ENCODE data around the gene AKAIN1. TPM values are rescaled to one million over a fixed set of nuclear protein-coding genes. Genes with fewer than 3 reads are reported as not detected.

AKAIN1 gene
- total and polyA plus RNA-seq, 4 donors: not detected

DNA sequence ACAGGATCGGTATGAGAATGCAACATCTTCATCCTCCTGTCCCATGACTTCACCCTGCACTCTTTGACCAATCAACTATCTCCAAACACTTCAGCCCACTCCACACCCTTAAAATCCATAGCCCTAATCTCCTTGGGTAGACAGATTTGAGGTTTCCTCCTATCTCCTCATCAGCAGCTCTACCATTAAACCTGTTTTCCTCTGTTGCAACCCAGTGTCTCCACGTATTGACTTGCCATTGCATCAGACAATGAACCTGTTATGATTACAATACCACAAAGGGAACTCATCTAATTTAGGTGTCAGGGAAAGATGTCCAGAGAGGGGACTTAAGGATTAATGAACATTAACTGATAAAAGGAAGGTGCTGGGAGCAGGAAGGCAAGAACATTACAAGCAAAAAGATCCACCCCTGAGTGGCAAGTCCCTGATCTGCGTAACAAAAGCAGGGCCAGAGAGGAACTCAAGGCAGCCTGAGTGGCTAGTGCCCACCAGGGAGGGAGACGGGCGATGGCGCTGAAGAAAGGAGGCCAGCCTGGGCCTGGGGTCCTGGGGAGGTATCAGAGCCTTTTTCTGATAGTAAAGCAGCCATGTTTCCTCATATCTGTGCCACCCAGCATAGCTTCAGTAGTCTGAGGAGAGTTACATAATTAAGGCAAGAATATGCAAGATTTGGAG, 44.6 kb downstream of the AKAIN1 start:
- intact Hi-C loops (cut with DNase I): no loop called here
- Histone ChIP-seq H3K4me1 (ENCODE audit: control insufficient read depth in 1 of 2, insufficient read depth in 2 of 2, low read length in 2 of 2) (no peaks in the 10 kb centered on the region), H3K27ac (ENCODE audit: low read depth in 1 of 2, low read length in 2 of 2) (no peak overlapping the region), H3K36me3 (ENCODE audit: control insufficient read depth in 1 of 2, insufficient read depth in 2 of 2, low read length in 1 of 2) (no peaks in the 10 kb centered on the region), H3K27me3 (ENCODE audit: control insufficient read depth in 1 of 2, insufficient read depth in 2 of 2, low read length in 1 of 2) (no peaks in the 10 kb centered on the region), H3K4me3 (ENCODE audit: low read length in 2 of 2) (no peak overlapping the region), H3K9me3 (ENCODE audit: control insufficient read depth, low read length) (peaks cover 6% of the 10 kb centered on the region)
- ATAC-seq (ENCODE audit: low FRiP score) (no peak), DNase-seq (no peak)
- WGBS, 2 donors: 75 to 90% methylated on average over 6 of the region's 6 CpGs

DNA sequence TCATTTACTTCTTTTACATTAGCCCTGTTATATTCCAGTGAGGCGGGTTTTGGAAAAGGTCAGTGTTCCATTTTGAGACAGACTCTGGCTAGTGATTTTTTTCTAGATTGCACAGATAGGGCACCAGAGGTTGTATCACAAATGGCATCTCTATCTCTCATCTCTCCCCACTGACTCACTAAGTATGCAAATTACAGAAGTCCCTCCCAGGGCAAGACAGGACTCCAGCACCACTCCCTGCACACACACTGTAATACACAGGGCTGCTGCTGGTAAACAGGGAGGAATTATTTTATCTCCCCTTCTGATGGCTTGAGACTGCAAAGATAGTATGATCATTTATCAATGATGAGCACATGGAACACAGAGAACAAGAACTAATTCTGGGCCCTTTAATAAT, 46.2 kb downstream of the AKAIN1 start:
- Histone ChIP-seq H3K36me3 (ENCODE audit: control insufficient read depth in 1 of 2, insufficient read depth in 2 of 2, low read length in 1 of 2) (no peaks in the 10 kb centered on the region), H3K27me3 (ENCODE audit: control insufficient read depth in 1 of 2, insufficient read depth in 2 of 2, low read length in 1 of 2) (no peaks in the 10 kb centered on the region), H3K27ac (ENCODE audit: low read depth in 1 of 2, low read length in 2 of 2) (no peak overlapping the region), H3K4me3 (ENCODE audit: low read length in 2 of 2) (no peak overlapping the region), H3K9me3 (ENCODE audit: control insufficient read depth, low read length) (peaks cover 6% of the 10 kb centered on the region), H3K4me1 (ENCODE audit: control insufficient read depth in 1 of 2, insufficient read depth in 2 of 2, low read length in 2 of 2) (no peaks in the 10 kb centered on the region)
- no peak for DNase-seq
- 86 to 94% methylated on average over 1 of the region's 1 CpG for WGBS, 2 donors
- ATAC-seq (ENCODE audit: low FRiP score): no peak
- intact Hi-C loops (cut with DNase I): no loop called here

DNA sequence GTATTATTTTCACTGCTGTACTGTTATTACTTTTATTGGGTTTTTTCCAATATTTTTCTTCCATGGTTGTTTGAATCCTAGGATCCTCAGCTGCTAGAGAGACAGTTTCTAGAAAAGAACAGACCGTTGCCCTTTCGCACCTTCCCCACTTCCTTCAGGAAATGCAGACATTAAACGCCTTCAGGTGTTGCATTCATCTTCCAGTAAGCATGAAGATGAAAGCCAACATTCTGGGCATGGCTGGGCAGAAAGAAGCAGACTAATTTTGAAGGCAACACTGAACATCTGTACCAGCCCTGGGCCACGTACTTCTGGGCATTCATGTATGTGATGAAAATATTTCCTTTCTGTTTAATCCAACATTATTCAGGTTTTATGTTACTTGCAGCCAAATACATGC, 51.0 kb downstream of the AKAIN1 start:
- Histone ChIP-seq H3K9me3 (ENCODE audit: control insufficient read depth, low read length) (no peaks in the 10 kb centered on the region), H3K27me3 (ENCODE audit: control insufficient read depth in 1 of 2, insufficient read depth in 2 of 2, low read length in 1 of 2) (no peaks in the 10 kb centered on the region), H3K4me1 (ENCODE audit: control insufficient read depth in 1 of 2, insufficient read depth in 2 of 2, low read length in 2 of 2) (no peaks in the 10 kb centered on the region), H3K4me3 (ENCODE audit: low read length in 2 of 2) (no peak overlapping the region), H3K36me3 (ENCODE audit: control insufficient read depth in 1 of 2, insufficient read depth in 2 of 2, low read length in 1 of 2) (no peaks in the 10 kb centered on the region), H3K27ac (ENCODE audit: low read depth in 1 of 2, low read length in 2 of 2) (no peak overlapping the region)
- intact Hi-C loops (cut with DNase I): no loop called here
- DNase-seq (no peak), ATAC-seq (ENCODE audit: low FRiP score) (no peak)
- WGBS, 2 donors: 66 to 82% methylated on average over 4 of the region's 4 CpGs

DNA sequence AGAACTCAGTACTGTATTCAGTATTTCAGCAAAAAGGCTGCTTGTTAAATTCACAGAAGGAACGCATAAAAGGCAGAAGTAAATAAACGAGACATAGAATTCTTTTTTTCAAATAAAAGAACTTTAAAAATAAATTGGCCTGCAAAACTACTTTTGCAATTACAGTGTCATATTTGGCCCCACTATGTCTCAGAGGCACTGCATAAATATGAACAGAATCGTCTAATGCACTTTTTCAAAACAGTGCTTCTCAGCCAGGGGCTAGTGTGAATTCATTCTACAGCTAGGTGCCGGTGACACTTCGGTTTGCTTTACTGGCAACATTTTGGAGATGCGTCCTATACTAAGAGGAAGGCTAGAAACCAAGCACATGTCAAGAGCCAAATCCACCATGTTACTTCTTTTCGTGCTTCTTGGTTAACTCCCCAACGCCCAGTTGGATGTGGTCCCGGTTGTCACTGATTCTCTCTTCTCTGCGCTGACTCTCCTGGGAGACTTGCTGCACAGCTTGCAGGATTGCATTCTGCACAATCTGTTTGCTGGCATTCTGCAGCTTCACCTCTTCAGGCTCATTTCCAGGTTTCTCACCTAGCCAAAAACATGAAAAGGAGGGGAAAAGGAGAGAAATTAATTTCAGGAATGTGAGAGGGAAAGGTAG, 51.8 kb downstream of the AKAIN1 start:
- no peaks in the 10 kb centered on the region for H3K9me3 ChIP-seq (ENCODE audit: control insufficient read depth, low read length)
- no peak for ATAC-seq (ENCODE audit: low FRiP score)
- H3K27me3 ChIP-seq (ENCODE audit: control insufficient read depth in 1 of 2, insufficient read depth in 2 of 2, low read length in 1 of 2): no peaks in the 10 kb centered on the region
- H3K27ac ChIP-seq (ENCODE audit: low read depth in 1 of 2, low read length in 2 of 2): no peak overlapping the region
- intact Hi-C loops (cut with DNase I): no loop called here
- 71 to 77% methylated on average over 10 of the region's 10 CpGs for WGBS, 2 donors
- DNase-seq: no peak
- H3K4me3 ChIP-seq (ENCODE audit: low read length in 2 of 2): no peak overlapping the region
- no peaks in the 10 kb centered on the region for H3K36me3 ChIP-seq (ENCODE audit: control insufficient read depth in 1 of 2, insufficient read depth in 2 of 2, low read length in 1 of 2)
- H3K4me1 ChIP-seq (ENCODE audit: control insufficient read depth in 1 of 2, insufficient read depth in 2 of 2, low read length in 2 of 2): no peaks in the 10 kb centered on the region

DNA sequence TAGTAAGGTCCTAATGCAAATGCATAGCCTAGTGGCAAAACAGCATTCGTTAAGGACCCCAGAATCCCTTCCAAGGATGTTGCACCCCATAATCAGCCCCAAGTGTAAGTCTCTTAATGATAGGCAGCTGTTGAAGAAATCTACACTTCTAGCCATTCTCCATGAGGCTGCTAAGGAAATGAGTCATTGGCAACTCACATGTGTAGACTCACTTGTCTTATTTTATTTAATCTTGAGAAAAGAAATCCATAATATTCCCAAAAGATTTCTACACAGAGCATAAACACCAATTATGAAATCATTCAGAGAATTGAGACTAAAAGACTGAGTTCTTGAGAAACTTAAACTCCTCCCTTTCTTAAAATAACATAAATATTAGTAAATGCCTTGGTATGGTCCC, 52.4 kb downstream of the AKAIN1 start:
- intact Hi-C loops (cut with DNase I): no loop called here
- Histone ChIP-seq H3K9me3 (ENCODE audit: control insufficient read depth, low read length) (no peaks in the 10 kb centered on the region), H3K27me3 (ENCODE audit: control insufficient read depth in 1 of 2, insufficient read depth in 2 of 2, low read length in 1 of 2) (no peaks in the 10 kb centered on the region), H3K36me3 (ENCODE audit: control insufficient read depth in 1 of 2, insufficient read depth in 2 of 2, low read length in 1 of 2) (no peaks in the 10 kb centered on the region), H3K4me1 (ENCODE audit: control insufficient read depth in 1 of 2, insufficient read depth in 2 of 2, low read length in 2 of 2) (no peaks in the 10 kb centered on the region), H3K27ac (ENCODE audit: low read depth in 1 of 2, low read length in 2 of 2) (no peak overlapping the region), H3K4me3 (ENCODE audit: low read length in 2 of 2) (no peak overlapping the region)
- ATAC-seq (ENCODE audit: low FRiP score) (no peak), DNase-seq (no peak)
- WGBS, 2 donors: 72 to 77% methylated on average over 1 of the region's 1 CpG

DNA sequence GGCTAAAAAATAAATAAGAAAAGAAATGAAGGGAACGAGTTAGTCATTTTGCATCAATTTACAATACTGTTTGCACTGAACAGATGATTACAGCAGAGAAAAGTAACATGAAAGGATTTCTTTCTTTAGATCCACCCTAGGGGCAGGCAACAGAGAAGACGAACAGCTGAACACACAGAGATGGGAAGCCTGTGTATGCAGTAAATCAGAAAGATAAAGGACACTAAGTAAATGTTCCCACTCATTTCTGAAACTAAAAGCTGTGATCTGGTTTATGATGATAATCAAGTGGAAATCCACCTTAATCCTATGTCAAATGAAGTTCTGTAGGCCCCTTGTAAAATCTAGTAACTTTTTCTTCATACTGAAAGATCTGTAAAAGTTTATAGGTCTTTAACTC, 54.2 kb downstream of the AKAIN1 start:
- no peak for DNase-seq
- Histone ChIP-seq H3K36me3 (ENCODE audit: control insufficient read depth in 1 of 2, insufficient read depth in 2 of 2, low read length in 1 of 2) (no peaks in the 10 kb centered on the region), H3K27me3 (ENCODE audit: control insufficient read depth in 1 of 2, insufficient read depth in 2 of 2, low read length in 1 of 2) (no peaks in the 10 kb centered on the region), H3K9me3 (ENCODE audit: control insufficient read depth, low read length) (no peaks in the 10 kb centered on the region), H3K4me3 (ENCODE audit: low read length in 2 of 2) (no peak overlapping the region), H3K4me1 (ENCODE audit: control insufficient read depth in 1 of 2, insufficient read depth in 2 of 2, low read length in 2 of 2) (no peaks in the 10 kb centered on the region), H3K27ac (ENCODE audit: low read depth in 1 of 2, low read length in 2 of 2) (no peak overlapping the region)
- intact Hi-C loops (cut with DNase I): no loop called here
- 17 to 31% methylated on average over 2 of the region's 2 CpGs for WGBS, 2 donors
- no peak for ATAC-seq (ENCODE audit: low FRiP score)

DNA sequence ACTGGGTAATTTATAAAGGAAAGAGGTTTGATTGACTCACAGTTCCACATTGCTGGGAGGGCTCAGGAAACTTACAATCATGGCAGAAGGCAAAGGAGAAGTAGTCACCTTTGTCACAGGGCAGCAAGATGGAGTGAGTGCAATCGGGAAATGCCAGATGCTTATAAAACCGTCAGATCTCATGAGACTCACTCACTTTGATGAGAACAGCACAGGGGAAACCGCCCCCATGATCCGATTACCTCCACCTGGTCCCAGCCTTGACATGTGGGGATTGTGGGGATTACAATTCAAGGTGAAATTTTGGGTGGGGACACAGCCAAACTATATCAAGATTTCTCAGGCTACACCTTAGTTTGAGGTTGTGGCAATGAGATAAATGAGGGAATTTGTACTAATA, 54.9 kb downstream of the AKAIN1 start:
- no peaks in the 10 kb centered on the region for H3K27me3 ChIP-seq (ENCODE audit: control insufficient read depth in 1 of 2, insufficient read depth in 2 of 2, low read length in 1 of 2)
- DNase-seq (no peak), ATAC-seq (ENCODE audit: low FRiP score) (no peak)
- no peak overlapping the region for H3K27ac ChIP-seq (ENCODE audit: low read depth in 1 of 2, low read length in 2 of 2)
- H3K4me3 ChIP-seq (ENCODE audit: low read length in 2 of 2): no peak overlapping the region
- whole genome bisulfite sequencing, 2 donors: 67 to 68% methylated on average over 4 of the region's 4 CpGs
- intact Hi-C loops (cut with DNase I): no loop called here
- H3K36me3 ChIP-seq (ENCODE audit: control insufficient read depth in 1 of 2, insufficient read depth in 2 of 2, low read length in 1 of 2): no peaks in the 10 kb centered on the region
- H3K4me1 ChIP-seq (ENCODE audit: control insufficient read depth in 1 of 2, insufficient read depth in 2 of 2, low read length in 2 of 2): no peaks in the 10 kb centered on the region
- no peaks in the 10 kb centered on the region for H3K9me3 ChIP-seq (ENCODE audit: control insufficient read depth, low read length)

DNA sequence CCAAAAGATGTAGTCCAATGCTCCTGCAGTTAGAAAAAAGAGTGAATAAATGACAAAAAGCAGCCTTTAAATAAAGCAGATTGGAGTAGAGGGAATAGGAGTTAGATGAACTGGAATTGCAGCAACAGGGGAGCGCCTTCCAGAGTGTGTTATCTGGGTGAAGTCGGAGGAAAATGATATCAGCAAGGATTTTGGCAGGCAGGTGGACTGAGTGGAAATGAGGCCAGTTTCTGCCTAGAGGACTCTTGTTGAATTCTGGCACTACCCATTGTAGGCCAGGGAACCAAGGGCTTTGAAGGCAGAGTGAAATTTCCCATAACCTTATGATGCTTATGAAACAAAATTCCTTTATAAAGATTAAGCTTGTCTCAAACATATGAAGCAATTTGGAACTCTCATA, 59.8 kb downstream of the AKAIN1 start:
- Histone ChIP-seq H3K36me3 (ENCODE audit: control insufficient read depth in 1 of 2, insufficient read depth in 2 of 2, low read length in 1 of 2) (no peaks in the 10 kb centered on the region), H3K4me3 (ENCODE audit: low read length in 2 of 2) (no peak overlapping the region), H3K27ac (ENCODE audit: low read depth in 1 of 2, low read length in 2 of 2) (no peak overlapping the region), H3K9me3 (ENCODE audit: control insufficient read depth, low read length) (no peaks in the 10 kb centered on the region), H3K4me1 (ENCODE audit: control insufficient read depth in 1 of 2, insufficient read depth in 2 of 2, low read length in 2 of 2) (no peaks in the 10 kb centered on the region), H3K27me3 (ENCODE audit: control insufficient read depth in 1 of 2, insufficient read depth in 2 of 2, low read length in 1 of 2) (no peaks in the 10 kb centered on the region)
- DNase-seq: no peak
- no peak for ATAC-seq (ENCODE audit: low FRiP score)
- 22 to 43% methylated on average over 2 of the region's 2 CpGs for WGBS, 2 donors
- intact Hi-C loops (cut with DNase I): no loop called here

DNA sequence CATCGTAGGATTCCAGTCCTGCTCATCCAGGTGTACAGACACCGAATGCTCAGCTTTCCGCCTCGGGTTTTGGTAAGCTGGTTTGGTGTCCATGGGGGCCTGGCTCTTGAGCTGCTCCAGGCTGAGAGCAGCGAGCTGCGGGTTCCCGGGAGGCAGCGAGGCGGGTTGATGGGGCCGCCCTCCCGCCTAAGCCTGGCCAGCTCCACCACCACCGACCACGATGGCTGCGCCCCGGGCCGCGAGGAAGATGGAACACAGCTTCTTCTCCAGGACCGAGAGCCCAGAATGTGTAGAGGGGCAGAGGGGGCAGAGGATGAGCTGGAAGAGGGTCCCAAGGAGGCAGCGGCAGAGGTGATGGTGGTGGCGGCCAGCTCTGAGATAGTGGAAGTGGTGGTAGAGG, 64.1 kb downstream of the AKAIN1 start:
- WGBS, 2 donors: 93 to 96% methylated on average over 20 of the region's 20 CpGs
- ATAC-seq (ENCODE audit: low FRiP score) (no peak), DNase-seq (no peak)
- H3K4me3 ChIP-seq (ENCODE audit: low read length in 2 of 2): no peak overlapping the region
- H3K27ac ChIP-seq (ENCODE audit: low read depth in 1 of 2, low read length in 2 of 2): no peak overlapping the region
- intact Hi-C loops (cut with DNase I): no loop called here
- no peaks in the 10 kb centered on the region for H3K9me3 ChIP-seq (ENCODE audit: control insufficient read depth, low read length)
- H3K4me1 ChIP-seq (ENCODE audit: control insufficient read depth in 1 of 2, insufficient read depth in 2 of 2, low read length in 2 of 2): no peaks in the 10 kb centered on the region
- no peaks in the 10 kb centered on the region for H3K36me3 ChIP-seq (ENCODE audit: control insufficient read depth in 1 of 2, insufficient read depth in 2 of 2, low read length in 1 of 2)
- no peaks in the 10 kb centered on the region for H3K27me3 ChIP-seq (ENCODE audit: control insufficient read depth in 1 of 2, insufficient read depth in 2 of 2, low read length in 1 of 2)

Measured in aorta (tissue), 5 donors.